MV-4-11 (cell line): ENCODE data around the gene JAM3.

Experiments used
- DNase-seq: peaks from one replicate; lab custom pipeline; 2025; lab: John Stamatoyannopoulos, UW

The JAM3 gene

DNA sequence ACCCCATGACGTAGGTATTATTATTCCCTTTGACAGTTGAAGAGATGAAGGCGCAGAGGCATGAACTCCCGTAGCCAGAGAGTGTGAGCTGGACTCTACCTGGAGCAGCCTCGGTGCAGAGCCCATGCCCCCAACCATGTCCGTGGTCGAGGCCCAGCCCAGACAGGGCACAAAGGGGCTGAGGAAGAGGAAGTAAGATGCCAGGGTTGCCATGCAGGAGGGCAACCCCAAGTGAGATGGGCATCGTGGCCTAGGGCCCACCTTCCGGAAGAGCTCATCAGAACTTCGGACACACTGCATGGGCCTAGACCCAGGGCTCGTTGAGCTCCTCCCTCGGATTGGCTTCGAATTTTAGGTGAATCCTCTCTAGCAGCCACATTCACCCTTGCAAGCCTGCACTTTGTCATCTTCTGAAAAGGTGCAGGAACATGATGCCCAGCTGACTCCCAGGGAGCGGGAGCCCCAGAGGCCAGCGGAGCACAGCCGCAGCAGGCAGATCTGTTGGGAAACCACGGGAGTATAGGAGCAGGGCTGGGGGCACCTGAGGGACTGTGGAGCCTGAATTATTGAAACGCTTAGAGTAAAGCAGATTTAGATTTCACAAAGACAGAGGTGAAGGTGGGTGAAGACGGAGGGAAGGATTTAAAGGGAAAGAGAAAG lies 29.0 kb upstream of the JAM3 start:
- no peak for DNase-seq

DNA sequence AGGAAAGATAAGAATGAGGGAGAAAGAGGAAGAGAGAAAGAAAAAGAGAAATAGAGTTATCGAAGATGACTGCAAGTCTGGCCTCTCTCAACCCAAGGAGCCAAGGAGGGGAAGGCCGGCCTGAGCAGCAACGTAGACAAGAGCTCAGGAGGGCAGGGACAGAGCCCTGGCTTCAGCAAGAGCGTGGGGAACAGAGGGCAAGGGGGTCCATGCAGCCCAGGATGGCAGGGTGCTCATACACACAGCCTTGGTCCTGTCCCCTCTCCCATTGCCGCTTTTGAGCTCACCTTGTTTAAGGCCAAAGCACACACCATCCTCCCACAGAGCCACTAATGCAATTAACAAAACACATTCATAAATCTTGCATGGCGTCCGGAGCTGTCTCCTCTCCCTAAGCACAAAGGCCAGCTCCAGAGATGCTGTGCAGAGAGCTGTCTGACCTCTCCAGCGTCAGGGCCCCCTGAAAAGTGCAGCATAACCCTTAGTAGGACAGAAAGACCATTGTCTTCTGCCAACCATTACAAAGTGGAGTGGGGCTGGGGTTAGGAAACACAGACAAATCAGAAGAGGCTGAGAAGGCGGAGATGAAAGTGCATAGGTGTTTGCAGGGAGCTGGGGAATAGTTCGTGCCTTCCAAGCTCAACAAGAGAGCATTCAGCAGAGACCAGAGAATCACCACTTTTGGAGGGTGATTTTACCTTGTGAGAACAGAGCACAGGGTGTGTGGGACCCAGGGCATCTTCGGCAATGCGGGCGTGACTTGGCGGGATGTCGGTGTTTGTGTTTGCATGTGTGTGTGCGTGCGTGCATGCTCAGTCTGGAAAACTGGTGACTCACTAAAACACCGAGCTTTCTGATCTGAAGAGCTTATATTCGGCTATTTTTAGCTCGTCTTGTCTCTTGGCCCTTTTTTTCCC lies 28.2 kb upstream of the JAM3 start:
- peak; percentile 23 for DNase-seq

DNA sequence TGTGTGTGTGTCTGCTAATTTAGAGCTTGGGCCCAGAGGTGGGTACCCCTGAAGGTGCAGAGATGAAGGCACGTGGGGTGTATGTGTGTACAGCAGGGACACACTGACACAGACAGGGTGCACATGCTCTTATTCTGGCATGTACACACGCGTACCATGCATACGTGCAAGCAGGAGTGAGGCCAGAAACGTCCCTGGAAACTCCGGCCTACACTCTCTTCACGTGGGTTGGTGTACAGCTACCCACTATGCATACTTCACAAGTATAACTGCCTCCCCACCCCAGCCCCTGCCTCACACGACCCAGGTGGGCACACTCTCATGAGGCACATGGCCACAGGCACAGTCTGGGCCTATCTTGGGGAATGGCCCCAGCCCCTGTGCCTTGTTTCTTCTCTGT lies 27.5 kb upstream of the JAM3 start:
- DNase-seq, result no peak

DNA sequence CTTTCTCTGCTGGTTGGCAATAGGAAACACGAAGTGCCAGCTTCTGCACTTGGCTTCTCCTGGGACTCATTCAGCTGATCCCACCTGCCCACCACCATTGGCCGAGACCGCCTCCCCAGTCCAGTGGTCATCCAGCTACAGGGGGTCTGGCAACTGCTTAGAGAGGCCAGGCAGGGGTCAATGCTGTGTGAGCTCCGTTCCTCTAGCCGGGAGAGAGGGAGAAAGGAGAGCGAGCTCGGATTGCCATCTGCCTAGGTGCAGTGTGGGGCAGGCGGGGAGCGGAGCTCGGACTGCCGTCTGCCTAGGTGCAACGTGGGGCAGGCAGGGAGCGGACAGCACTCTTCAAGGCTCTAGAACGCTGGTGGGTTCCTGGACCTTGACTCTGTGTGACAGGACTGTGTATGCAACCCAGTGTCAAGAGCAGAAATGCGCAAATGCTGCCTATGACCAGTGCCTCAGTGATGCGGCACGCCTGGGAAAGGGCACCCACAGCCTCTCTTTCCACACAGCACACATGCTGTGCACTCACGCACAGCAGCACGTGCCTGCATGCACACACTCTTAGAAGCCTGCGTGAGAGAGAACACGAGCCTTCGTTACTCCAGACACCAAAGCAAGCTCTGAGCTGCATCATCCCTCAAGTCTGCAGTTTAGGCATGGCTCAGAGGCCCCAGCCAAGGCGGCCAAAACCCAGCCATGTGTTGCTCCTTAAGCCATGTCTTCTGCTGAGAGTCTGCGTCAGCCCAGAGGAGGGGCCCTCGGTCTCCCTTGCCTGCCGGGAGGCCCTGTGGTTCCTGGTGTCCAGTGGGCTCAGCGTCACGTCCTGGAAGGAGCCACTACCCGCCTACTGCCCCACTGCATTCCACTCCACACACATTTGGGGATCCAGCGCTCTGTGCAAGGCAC lies 26.8 kb upstream of the JAM3 start:
- DNase-seq, result no peak

DNA sequence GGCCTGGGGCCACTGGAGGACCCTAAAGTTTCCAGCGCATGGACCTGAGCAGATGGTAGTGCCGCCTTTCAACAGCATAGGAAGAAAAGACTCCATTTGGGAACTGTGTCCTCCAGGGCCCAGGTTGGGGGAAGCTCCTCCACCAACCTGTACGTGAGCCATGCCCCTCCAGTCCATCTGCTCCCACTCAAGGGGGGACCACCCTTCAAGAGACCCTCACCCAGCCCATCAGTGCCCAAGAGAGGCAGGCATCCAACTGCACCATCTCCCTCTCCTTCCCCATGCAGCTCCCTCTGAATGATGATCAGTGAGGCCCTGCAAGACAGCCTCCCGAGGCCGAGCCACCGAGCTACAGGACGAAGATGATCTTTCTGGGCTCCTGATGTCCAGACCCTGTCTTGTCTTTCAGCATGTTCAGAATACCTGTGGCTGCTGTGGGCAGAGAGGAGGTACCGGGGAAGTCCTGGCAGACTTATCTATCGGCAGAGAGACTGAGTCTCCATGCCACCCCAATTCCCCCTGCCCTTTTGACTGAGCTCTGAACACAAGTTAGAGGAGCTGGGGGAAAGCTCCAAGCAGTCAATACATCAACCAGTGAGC lies 25.0 kb upstream of the JAM3 start:
- DNase-seq, result no peak

DNA sequence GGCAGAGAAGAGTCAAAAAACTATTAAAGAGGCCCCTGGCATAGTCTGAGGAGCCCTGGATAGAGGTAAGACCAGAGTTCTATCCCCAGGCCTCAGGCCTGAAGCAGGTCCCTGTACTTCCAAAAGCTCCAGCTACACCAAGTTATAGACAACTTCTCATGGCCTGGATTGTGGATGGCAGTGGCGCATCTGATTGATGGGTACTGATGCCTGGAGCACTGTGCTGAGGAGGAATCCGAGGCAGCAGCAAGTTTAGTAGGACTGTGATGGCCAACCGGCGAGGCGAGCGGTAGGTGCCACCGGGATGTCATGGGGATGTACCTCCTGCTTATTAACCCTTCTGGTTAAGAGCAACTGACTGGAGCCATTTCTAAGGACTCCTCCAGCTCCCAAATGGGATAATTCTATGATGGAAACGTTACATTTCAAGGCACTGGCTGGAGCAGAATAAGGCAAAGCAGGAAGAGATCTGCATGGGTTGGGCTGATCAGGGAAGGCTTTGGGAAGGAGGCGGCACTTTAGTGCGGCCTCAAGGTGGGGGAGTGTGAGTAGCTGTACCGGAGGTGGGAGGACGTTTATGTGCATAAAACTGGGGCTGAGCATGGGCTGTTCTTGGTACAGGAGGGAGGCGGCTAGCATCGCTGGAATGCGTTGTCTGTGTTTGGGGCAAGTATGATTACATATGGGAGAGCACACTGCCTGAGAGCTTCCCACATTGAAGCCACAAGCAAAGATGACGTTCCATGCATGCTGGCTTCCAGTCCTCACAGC lies 24.2 kb upstream of the JAM3 start:
- DNase-seq, result no peak

DNA sequence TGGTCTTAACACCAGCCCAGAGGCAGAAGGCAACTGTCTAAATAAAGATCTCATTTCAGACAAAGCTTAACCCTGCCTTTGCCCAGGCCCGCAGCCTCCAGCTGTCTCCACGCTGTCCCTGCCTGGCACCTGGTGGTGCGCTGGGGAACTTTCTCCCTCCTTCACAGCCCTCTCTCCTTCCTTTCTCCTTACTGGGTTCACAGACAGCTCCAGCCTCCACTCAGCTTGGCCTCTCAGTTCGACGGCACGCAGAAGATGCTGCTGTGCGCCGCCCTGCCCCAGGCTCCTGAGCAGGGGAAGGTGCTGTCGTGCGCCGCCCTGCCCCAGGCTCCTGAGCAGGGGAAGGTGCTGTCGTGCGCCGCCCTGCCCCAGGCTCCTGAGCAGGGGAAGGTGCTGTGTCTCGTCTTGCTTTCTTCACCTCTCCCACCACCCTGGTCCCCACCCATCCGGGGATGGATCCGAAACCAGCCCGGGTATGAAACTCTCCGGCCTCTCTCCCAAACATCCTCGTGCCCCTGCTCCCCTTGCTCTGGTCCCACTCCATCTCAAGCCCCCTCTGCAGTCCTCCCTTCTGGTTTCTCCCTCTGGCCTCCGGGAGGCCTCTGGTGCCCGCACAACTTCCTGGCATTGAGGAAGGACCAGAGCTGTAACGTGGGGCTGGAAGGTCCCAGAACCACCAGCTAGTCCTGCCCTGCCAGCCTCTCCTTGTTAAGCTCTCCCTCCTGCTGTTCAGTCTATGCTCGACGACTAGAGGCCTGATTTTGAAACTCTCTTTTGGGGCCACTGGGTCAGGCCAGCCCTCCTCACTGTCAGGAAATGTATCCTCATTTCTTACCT lies 22.9 kb upstream of the JAM3 start:
- DNase-seq, result no peak

DNA sequence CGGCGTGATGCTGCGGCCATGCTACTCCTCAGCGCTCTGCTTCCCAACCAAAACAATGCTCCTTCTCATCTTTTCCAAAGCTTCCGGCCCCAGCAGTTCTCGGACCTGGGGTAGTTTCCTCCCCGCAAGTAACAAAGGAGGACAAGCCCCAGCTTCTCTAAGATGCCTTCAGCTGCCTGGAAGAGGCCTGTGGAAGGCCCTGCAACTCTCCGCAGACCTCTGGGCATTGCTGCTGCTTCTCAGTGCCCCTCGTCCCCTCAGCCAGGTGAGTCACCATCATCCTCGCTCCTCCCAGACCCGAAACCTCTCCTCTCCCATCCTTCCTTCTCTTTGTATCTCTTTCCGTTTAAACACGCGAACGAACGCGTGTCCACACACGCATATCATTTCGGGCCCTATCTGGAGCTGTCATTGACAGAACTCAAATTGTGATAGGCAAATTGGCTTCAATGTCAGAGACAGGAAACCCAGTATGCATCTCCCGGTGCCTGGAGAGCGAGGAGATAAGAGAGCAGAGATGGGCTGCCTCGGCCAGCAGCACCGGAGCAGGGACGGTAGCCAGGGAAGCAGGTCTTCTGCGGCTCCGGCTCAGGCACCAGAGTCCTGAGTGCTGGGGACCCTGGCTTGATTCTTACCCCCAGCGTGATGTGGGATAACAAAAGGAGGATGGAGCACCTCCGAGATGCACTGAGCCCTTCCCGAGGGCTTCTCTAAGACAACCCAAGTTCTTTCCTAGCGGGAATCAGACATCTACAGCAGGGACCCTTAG lies 22.0 kb upstream of the JAM3 start:
- no peak for DNase-seq

DNA sequence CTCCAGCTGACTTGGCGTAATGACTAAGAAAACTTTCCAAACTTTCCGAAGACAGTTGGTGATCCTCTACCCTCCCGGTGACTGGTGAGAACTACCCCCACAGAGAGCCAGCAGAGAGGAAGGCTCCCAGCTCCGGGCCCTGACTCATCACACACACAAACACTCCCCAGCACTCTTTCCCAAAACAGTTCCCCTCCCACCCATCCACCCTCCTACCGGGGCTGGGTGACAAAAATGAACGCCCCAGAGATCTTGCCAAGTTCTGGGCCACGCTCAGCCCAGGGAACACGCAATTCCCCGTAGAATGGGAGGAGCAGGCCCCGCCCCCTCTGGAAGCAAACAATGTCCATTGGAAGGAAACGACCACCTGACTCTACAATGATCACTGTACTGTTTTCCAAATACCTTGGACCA lies 21.3 kb upstream of the JAM3 start:
- no peak for DNase-seq

DNA sequence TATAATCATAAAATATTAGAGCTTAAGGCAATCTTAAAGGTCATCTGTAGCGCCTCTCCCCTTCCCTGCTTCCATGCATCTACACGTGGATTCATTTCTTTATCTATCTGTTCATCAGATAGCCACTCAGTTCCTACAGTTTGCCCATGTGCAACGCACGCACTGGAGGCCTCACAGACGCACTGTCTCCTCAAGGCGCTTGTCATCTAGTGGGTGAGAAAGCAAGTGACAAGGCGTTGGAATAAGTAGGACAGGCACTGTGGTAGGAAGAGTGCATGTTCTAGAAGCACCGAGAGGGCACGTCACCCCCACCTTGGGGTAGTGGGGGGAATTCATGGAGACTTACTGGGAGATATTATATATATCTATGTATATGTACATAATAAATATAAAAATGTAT lies 20.8 kb upstream of the JAM3 start:
- no peak for DNase-seq

DNA sequence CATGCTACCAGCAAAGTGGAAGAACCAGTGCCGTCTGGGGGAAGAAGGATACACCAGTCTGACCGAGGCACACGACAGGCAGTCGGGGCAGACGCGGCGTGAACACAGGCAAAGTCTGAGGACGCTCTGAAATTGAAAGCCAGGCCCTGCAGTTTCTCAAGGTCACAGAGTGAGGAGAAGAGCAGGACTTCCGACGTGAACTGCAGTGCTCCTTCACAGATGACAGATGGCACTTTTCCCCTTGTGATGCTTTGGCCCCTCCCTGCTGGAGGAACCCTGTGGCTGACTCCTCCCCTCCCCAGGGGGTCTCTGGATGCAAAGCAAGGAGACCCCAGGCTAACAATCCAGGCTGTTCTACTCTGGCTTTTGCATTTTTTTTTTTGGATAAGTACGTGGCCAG lies 19.6 kb upstream of the JAM3 start:
- DNase-seq, result no peak

DNA sequence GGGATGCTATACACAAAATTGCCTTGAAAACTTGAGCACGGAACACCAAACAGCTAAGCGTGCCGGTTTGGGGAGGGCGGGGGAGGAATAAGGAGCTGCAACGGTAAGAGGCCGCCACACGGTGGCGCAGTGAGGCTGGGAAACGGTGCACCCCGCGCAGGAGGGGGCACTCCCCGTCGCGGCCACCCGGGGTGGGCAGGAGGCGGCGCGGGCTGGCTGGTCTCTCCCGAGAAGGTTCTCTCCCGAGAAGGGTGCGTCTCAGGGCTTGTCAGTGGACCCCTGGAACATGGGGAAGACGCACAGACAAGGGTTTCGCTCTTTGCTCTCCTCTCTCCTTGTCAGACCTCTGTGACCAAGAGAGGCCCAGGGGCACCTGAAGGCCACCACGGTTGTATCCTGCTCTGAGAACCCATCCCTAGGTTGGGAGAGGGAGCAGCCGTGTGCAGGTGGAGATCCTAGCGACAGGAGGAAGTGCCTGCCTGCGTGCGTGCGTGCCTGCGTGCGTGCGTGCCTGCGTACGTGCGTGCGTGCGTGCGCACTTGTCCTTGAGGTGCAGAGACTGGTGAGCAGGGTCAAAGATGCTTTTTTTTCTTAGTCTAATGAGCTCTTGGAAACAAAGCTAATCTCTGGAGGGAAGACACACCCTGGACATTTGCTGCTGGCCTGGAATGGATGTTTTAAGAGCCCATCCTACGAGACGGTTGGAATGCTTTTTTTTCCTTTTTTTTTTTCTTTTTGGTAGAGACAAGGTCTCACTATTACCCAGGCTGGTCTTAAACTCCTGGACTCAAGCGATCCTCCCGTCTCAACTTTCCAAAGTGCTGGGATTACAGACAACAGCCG lies 18.1 kb upstream of the JAM3 start:
- DNase-seq, result no peak

DNA sequence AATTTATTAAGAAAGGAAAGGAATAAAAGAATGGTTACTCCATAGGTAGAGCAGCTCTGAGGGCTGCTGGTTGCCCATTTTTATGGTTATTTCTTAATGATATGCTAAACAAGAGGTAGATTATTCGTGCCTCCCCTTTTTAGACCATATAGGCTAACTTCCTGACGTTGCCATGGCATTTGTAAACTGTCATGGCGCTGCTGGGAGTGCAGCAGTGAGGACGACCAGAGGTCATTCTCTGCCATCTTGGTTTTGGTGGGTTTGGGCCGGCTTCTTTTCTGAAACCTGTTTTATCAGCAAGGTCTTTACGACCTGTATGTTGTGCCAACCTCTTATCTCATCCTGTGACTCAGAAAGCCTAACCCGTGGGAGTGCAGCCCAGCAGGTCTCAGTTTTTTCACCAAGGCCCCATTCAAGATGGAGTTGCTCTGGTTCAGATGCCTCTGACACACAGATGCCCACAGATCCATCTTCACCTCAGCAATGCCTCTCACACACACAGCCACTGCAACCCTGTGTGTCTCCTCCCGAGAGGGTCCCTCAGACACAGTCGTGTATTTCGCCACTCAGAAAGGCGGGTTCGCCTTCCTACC lies 16.4 kb upstream of the JAM3 start:
- DNase-seq, result no peak

DNA sequence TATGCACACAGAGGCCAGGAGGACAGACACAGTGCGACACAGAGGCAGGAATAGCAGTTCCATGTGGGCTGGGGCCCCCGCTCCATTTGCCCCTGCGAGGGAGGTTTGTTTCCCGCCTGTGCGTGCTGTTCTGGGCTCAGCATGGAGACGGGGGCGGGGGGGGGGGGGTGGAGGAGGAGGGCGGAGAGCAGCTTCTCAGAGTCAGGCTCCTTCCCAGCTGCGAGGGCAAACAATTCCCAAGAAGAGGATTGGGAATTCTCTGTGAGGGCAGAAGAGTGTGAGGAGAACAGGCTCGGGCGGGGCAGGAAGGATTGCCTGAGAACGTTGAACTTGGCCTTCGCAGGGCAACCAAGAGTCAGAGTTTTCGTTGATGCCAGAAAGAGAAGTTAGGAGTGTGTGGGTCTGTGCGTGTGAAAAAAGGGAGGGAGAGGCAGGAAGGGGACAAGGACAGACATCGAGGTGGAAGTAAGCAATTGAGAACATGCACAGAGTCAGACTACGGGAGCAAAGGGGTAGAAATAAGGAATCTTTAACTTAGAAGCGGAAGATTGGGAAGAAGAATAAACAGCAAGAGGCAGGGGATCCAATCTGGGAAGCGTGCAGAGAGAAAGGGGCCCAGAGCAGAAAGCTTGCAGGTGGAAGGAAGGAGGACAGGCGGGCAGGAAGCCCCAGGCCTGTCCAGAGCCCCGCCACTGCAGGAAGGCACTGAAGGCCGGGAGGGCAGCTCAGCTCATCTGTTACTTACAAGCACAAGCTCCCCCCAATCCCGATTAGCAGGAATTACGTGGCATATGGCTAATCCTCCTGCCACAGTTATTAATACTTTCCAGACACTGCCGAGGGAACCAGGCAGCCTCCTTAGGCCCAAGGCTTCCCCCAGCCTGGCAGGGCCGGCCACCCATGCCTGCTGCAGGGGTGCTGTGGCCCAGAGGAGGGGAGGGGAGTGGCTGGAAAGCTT lies 15.6 kb upstream of the JAM3 start:
- DNase-seq, result no peak

DNA sequence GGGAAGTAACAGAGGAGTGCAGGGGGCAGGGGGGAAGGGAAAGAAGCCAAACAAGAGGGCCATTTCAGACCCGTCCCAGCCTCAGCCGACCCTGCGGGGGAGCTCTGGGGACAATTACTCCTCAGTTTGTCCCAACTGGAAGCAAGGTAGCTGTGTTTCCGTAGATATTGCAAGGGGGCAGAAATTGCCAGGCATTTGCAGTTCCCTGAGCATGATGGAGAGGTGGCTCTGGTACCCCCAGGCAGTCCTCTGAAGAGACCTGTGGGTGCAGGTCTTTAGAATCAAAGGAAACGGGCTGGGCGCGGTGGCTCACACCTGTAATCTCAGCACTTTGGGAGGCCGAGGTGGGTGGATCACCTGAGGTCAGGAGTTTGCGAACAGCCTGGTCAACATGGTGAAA lies 13.8 kb upstream of the JAM3 start:
- no peak for DNase-seq

DNA sequence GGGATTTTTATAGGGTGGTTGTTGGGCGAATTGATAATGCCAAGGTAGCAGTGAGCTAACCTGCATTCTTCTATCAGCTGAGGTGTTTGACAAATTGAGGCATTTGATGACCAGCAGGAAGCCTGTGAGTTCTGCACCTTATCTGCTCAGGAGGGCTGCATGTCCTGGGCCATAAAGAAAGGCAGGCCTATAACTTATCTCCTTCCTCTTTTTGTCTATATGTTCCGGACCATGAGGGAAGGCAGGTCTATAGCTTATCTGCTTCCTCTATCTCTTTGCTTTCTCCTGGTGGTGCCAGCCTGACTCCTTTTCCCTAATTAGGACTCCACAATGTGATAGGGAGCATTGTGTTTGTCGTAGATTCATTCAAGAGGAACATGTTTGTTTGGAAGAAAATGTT lies 8.6 kb upstream of the JAM3 start:
- DNase-seq, result peak; percentile 27
